PC-3 (cell line): Measurements from ENCODE around the gene RAN.

Source experiments
- EZH2 ChIP-seq: fragments of 300-600 bp; sonication (generic); IDR thresholded peaks from one replicate; pipeline ENCODE4 v1.6.1; 2017; ENCODE audit warnings: antibody characterized with exemption, mild to moderate bottlenecking, low read length; ENCODE audit not compliant: unreplicated experiment
- EZH2phosphoT487 ChIP-seq: fragments of 300-600 bp; sonication (generic); IDR thresholded peaks from 2 replicates; pipeline ENCODE4 v1.6.1; 2018; ENCODE audit warnings: mild to moderate bottlenecking, antibody characterized with exemption, low read length, borderline replicate concordance
- TF ChIP-seq, protein P1 (sequence below): fragments of 300-600 bp; sonication (generic); conservative IDR thresholded peaks from 2 replicates; pipeline ENCODE4 v1.5.1; 2017; ENCODE audit warnings: antibody characterized with exemption, low read depth, mild to moderate bottlenecking, low read length

GRCh38 chr12:130846369-130846768 is 25.5 kb upstream of the RAN start:
- TF ChIP-seq, protein P1, sequence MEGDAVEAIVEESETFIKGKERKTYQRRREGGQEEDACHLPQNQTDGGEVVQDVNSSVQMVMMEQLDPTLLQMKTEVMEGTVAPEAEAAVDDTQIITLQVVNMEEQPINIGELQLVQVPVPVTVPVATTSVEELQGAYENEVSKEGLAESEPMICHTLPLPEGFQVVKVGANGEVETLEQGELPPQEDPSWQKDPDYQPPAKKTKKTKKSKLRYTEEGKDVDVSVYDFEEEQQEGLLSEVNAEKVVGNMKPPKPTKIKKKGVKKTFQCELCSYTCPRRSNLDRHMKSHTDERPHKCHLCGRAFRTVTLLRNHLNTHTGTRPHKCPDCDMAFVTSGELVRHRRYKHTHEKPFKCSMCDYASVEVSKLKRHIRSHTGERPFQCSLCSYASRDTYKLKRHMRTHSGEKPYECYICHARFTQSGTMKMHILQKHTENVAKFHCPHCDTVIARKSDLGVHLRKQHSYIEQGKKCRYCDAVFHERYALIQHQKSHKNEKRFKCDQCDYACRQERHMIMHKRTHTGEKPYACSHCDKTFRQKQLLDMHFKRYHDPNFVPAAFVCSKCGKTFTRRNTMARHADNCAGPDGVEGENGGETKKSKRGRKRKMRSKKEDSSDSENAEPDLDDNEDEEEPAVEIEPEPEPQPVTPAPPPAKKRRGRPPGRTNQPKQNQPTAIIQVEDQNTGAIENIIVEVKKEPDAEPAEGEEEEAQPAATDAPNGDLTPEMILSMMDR, result no peak
- TF ChIP-seq EZH2, result no peak
- TF ChIP-seq EZH2phosphoT487, result no peak
